Astrocyte (in vitro differentiated cells and primary cell): Measurements from ENCODE around the gene ELK3.

ENCODE experiments used
- EZH2 ChIP-seq: IDR thresholded peaks from 2 replicates; pipeline ENCODE4 v1.6.1; 2012; ENCODE audit warnings: mild to moderate bottlenecking, low read length, inconsistent platforms; ENCODE audit not compliant: insufficient read depth
- TF ChIP-seq, protein P1 (sequence below): IDR thresholded peaks from 2 replicates; pipeline ENCODE4 v1.5.1; 2011; ENCODE audit warnings: low read depth, mild to moderate bottlenecking, inconsistent platforms, low read length, moderate library complexity; ENCODE audit not compliant: insufficient read depth

DNA sequence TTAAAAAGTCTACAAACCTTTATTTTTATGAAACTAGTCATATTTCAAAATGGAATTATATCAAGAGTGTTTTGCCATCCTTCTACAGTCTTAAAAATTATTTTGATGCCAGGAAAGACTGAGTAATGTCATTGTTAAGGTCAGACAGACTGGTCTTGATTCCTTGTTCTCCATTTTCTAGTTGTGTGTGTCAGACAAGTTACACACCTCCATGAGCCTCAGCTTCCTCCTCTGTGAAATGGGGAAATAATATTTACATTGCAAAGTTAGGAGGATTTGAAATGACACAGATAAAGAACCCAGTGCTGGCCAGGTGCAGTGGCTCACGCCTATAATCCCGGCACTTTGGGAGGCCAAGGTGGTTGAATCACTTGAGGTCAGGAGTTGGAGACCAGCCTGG lies 47.4 kb upstream of the ELK3 start:
- TF ChIP-seq, protein P1, sequence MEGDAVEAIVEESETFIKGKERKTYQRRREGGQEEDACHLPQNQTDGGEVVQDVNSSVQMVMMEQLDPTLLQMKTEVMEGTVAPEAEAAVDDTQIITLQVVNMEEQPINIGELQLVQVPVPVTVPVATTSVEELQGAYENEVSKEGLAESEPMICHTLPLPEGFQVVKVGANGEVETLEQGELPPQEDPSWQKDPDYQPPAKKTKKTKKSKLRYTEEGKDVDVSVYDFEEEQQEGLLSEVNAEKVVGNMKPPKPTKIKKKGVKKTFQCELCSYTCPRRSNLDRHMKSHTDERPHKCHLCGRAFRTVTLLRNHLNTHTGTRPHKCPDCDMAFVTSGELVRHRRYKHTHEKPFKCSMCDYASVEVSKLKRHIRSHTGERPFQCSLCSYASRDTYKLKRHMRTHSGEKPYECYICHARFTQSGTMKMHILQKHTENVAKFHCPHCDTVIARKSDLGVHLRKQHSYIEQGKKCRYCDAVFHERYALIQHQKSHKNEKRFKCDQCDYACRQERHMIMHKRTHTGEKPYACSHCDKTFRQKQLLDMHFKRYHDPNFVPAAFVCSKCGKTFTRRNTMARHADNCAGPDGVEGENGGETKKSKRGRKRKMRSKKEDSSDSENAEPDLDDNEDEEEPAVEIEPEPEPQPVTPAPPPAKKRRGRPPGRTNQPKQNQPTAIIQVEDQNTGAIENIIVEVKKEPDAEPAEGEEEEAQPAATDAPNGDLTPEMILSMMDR = no peak
- no peak for TF ChIP-seq EZH2
